ENCODE measurements around the gene GPC1.

Gene GPC1

DNA sequence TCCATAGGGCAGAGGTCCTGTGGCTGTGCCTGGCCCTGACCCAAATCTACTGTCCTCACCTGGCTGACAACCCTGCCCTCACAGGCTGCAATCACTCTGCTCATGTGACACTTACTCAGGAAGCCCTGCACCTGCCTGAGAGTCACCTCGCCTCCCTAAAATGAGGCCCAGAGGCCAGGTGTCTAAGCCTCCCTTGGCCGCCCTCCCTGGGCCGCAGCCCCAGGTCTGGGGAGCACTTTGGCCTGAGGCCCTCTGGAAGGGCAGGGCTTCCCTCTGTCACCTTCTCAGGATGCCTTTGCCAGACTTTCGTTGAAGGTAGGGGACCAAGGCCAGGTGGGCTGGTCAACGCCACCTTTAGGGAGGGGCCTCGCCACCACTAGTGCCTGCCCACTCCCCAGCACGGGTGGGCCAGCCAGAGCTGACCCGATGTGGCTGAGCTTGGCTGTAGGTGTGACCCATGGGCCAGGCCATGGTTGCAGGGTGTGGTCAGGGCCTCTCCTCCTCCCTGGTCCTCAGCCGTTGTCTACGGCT lies 6.1 kb upstream of the GPC1 start:
- TF ChIP-seq, protein P1, sequence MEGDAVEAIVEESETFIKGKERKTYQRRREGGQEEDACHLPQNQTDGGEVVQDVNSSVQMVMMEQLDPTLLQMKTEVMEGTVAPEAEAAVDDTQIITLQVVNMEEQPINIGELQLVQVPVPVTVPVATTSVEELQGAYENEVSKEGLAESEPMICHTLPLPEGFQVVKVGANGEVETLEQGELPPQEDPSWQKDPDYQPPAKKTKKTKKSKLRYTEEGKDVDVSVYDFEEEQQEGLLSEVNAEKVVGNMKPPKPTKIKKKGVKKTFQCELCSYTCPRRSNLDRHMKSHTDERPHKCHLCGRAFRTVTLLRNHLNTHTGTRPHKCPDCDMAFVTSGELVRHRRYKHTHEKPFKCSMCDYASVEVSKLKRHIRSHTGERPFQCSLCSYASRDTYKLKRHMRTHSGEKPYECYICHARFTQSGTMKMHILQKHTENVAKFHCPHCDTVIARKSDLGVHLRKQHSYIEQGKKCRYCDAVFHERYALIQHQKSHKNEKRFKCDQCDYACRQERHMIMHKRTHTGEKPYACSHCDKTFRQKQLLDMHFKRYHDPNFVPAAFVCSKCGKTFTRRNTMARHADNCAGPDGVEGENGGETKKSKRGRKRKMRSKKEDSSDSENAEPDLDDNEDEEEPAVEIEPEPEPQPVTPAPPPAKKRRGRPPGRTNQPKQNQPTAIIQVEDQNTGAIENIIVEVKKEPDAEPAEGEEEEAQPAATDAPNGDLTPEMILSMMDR (IDR thresholded peaks at IDR 0.05): no peak
- no peak overlapping the region for H3K27ac ChIP-seq
- H3K4me1 ChIP-seq: peaks cover under 1 to 10% (median 5%) of the 10 kb centered on the region in 4 donors
- no peak overlapping the region for H3K4me3 ChIP-seq
- DNase-seq: peak in 1 of 2 donors; percentile 47
- no peaks in the 10 kb centered on the region for H3K36me3 ChIP-seq
- no peaks in the 10 kb centered on the region for H3K9me3 ChIP-seq
- no peaks in the 10 kb centered on the region for H3K27me3 ChIP-seq
- intact Hi-C loops (cut with DNase I; ENCODE audit: low total_unique reads): no loop called here

- no peak overlapping the region for H3K4me3 ChIP-seq
- no peaks in the 10 kb centered on the region for H3K9me3 ChIP-seq
- peaks cover 5 to 16% (median 11%) of the 10 kb centered on the region in 4 donors for H3K4me1 ChIP-seq
- no peaks in the 10 kb centered on the region for H3K27me3 ChIP-seq
- intact Hi-C loops (cut with DNase I; ENCODE audit: low total_unique reads): loop anchor here (5.0 to 10.0 kb wide), 2 partner anchors 43 to 135 kb away; partner anchors contain the start of genes DUSP28 and RNPEPL1
- TF ChIP-seq, protein P1 (IDR thresholded peaks at IDR 0.05): no peak
- DNase-seq: peak in 1 of 2 donors; percentile 59
- no peak overlapping the region for H3K27ac ChIP-seq
- no peaks in the 10 kb centered on the region for H3K36me3 ChIP-seq
These were observed 5.5 kb upstream of the GPC1 start for GRCh38 chr2:240429872-240430491.

GRCh38 chr2:240430595-240430994 lies 4.9 kb upstream of the GPC1 start:
- Histone ChIP-seq H3K27ac (no peak overlapping the region), H3K9me3 (no peaks in the 10 kb centered on the region), H3K4me3 (no peak overlapping the region), H3K4me1 (peaks cover 5 to 16% (median 11%) of the 10 kb centered on the region in 4 donors), H3K36me3 (no peaks in the 10 kb centered on the region), H3K27me3 (no peaks in the 10 kb centered on the region)
- intact Hi-C loops (cut with DNase I; ENCODE audit: low total_unique reads): loop anchor here (5.0 to 10.0 kb wide), 2 partner anchors 43 to 134 kb away; partner anchors contain the start of genes DUSP28 and RNPEPL1
- DNase-seq: peak; percentile 16 to 54
- TF ChIP-seq, protein P1 (IDR thresholded peaks at IDR 0.05): no peak

GRCh38 chr2:240431271-240431660 lies 4.2 kb upstream of the GPC1 start:
- DNase-seq: peak; percentile 16 to 49
- Histone ChIP-seq H3K36me3 (no peaks in the 10 kb centered on the region), H3K9me3 (no peaks in the 10 kb centered on the region), H3K4me3 (no peak overlapping the region), H3K27ac (no peak overlapping the region), H3K27me3 (no peaks in the 10 kb centered on the region), H3K4me1 (peaks cover 5 to 16% (median 13%) of the 10 kb centered on the region in 4 donors)
- TF ChIP-seq, protein P1 (IDR thresholded peaks at IDR 0.05): no peak
- intact Hi-C loops (cut with DNase I; ENCODE audit: low total_unique reads): loop anchor here (5.0 to 10.0 kb wide), 2 partner anchors 44 to 134 kb away; partner anchors contain the start of genes DUSP28 and RNPEPL1

GRCh38 chr2:240431661-240432424 lies 3.6 kb upstream of the GPC1 start:
- H3K36me3 ChIP-seq: no peaks in the 10 kb centered on the region
- peaks cover 5 to 21% (median 18%) of the 10 kb centered on the region in 4 donors for H3K4me1 ChIP-seq
- TF ChIP-seq, protein P1 (IDR thresholded peaks at IDR 0.05): no peak
- no peaks in the 10 kb centered on the region for H3K9me3 ChIP-seq
- intact Hi-C loops (cut with DNase I; ENCODE audit: low total_unique reads): loop anchor here (5.0 to 10.0 kb wide), 2 partner anchors 45 to 133 kb away; partner anchors contain the start of genes DUSP28 and RNPEPL1
- no peaks in the 10 kb centered on the region for H3K27me3 ChIP-seq
- DNase-seq: peak in 1 of 2 donors; percentile 56
- no peak overlapping the region for H3K4me3 ChIP-seq
- no peak overlapping the region for H3K27ac ChIP-seq

Measured in tibial artery (tissue), 4 donors.